HL-60/S4 treated with retinoic acid at 250 ng/mL for 4 days and 3 days (cell line): Measurements from ENCODE around the gene ELAVL3.
"Not testable (repeated sequence)": the region's sequence is repeated elsewhere in the genome, so short reads cannot be mapped to it uniquely, and the experiment has no call there.

Experiments
- in situ Hi-C: fragments of 300-500 bp; cut with MboI; formaldehyde crosslinking; loops from 2 replicates; pipeline ENCODE4 v1.7.0; 2022; ENCODE audit warnings: low sequenced_read_pairs

ELAVL3 gene

GRCh38 chr19:11486661-11487503 lies 6.0 kb upstream of the ELAVL3 start:
- in situ Hi-C loops: no loop called here

- in situ Hi-C loops: no loop called here
Measured at GRCh38 chr19:11485245-11485837, 4.5 kb upstream of the ELAVL3 start.

GRCh38 chr19:11483366-11484111 lies 2.7 kb upstream of the ELAVL3 start:
- in situ Hi-C loops: no loop called here

- in situ Hi-C loops: no loop called here
Measured at GRCh38 chr19:11482384-11483050, 1.7 kb upstream of the ELAVL3 start.

GRCh38 chr19:11481534-11482383 lies 913 bp upstream of the ELAVL3 start:
- in situ Hi-C loops: no loop called here

- in situ Hi-C loops: no loop called here
Measured at GRCh38 chr19:11479898-11480714, 740 bp downstream of the ELAVL3 start.

GRCh38 chr19:11479090-11479897 lies 1.6 kb downstream of the ELAVL3 start:
- in situ Hi-C loops: no loop called here

GRCh38 chr19:11478167-11479089 lies 2.4 kb downstream of the ELAVL3 start:
- in situ Hi-C loops: no loop called here

GRCh38 chr19:11475861-11476260 lies 5.0 kb downstream of the ELAVL3 start:
- in situ Hi-C loops: no loop called here

GRCh38 chr19:11475343-11475742 lies 5.5 kb downstream of the ELAVL3 start:
- in situ Hi-C loops: not testable (repeated sequence)

- in situ Hi-C loops: no loop called here
Measured at GRCh38 chr19:11473725-11474124, 7.1 kb downstream of the ELAVL3 start.

- in situ Hi-C loops: not testable (repeated sequence)
Measured at GRCh38 chr19:11468266-11468845, 12.5 kb downstream of the ELAVL3 start.

- in situ Hi-C loops: no loop called here
Measured at GRCh38 chr19:11465600-11465999, 15.2 kb downstream of the ELAVL3 start.

- in situ Hi-C loops: no loop called here
Measured at GRCh38 chr19:11464333-11465265, 16.2 kb downstream of the ELAVL3 start.

- in situ Hi-C loops: no loop called here
Measured at GRCh38 chr19:11463391-11463790, 17.5 kb downstream of the ELAVL3 start.

GRCh38 chr19:11461453-11461852 lies 19.4 kb downstream of the ELAVL3 start:
- in situ Hi-C loops: no loop called here
